ENCODE measurements around the gene NSD1.

DNA sequence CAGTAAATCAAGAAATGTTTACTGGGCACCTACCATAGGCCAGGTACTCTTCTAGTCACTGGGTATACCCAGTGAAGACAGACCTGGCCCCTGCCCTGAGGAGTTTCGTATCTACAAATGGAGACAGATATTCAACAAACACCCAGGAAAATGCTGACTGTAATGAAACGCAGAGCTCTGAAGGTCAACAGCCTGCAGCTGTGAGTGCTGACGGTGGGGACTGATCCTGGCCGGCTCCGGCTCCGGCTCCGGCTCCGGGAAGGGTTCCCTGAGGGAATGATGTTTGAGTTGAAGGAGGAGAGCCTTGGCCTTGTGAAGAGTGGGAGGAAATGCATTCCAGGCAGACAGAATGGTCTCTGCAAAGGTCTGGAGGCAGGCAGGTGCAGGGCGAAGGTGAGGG is 23.8 kb upstream of the NSD1 start:
- TF ChIP-seq, protein P1, sequence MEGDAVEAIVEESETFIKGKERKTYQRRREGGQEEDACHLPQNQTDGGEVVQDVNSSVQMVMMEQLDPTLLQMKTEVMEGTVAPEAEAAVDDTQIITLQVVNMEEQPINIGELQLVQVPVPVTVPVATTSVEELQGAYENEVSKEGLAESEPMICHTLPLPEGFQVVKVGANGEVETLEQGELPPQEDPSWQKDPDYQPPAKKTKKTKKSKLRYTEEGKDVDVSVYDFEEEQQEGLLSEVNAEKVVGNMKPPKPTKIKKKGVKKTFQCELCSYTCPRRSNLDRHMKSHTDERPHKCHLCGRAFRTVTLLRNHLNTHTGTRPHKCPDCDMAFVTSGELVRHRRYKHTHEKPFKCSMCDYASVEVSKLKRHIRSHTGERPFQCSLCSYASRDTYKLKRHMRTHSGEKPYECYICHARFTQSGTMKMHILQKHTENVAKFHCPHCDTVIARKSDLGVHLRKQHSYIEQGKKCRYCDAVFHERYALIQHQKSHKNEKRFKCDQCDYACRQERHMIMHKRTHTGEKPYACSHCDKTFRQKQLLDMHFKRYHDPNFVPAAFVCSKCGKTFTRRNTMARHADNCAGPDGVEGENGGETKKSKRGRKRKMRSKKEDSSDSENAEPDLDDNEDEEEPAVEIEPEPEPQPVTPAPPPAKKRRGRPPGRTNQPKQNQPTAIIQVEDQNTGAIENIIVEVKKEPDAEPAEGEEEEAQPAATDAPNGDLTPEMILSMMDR (optimal IDR thresholded peaks at IDR 0.05 in 1 of 3, IDR thresholded peaks at IDR 0.05 in 1 of 3, conservative IDR thresholded peaks at IDR 0.05 in 1 of 3; ENCODE audit: extremely low read depth in 1 of 3, insufficient read depth in 2 of 3, low read length in 3 of 3) = no peak
- no peak for TF ChIP-seq EZH2 (IDR thresholded peaks at IDR 0.05; ENCODE audit: low read length)

Measured in keratinocyte (primary cell).